ENCODE measurements around the gene GALNT1. TPM values are rescaled to one million over a fixed set of nuclear protein-coding genes. Genes with fewer than 3 reads are reported as not detected.
A peak's percentile ranks its signal among the peaks of the same experiment; 100 is the strongest.

Gene GALNT1
- total RNA-seq, 1 experiment from 2014 or later: 77.9 TPM

DNA sequence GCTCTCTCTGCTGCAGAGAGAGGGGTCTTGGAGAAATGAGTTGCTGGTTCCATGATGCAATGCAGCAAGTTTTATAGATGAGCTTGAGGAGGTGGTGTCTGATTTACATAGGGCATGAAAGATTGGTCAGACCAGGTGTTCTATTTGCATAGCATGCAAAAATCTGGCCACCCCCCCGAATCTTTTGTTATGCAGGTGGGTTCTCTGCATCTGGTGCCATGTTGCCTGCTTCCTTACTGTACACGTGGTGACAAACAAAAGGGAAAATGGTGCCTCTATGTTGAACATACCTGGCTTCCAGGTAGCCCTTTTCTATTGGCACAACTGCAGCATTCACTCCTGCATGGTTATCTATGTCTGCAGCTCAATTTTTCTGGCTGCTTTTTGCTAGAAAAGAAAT is 169.4 kb downstream of the GALNT1 start:
- H4K5ac ChIP-seq (ENCODE audit: insufficient read length, low read depth, low read length): no peak overlapping the region
- no peak overlapping the region for H3T11ph ChIP-seq (ENCODE audit: low read length)

More for the DNA sequence above, 169.4 kb downstream of the GALNT1 start:
- H3K23me2 ChIP-seq (ENCODE audit: insufficient read length, low read depth, low read length, poor library complexity, severe bottlenecking): no peaks in the 10 kb centered on the region
- H3K23ac ChIP-seq (ENCODE audit: insufficient read length, low read depth, low read length): no peak overlapping the region
- H3K79me1 ChIP-seq (ENCODE audit: insufficient read depth, low read depth, low read length, poor library complexity, severe bottlenecking): no peaks in the 10 kb centered on the region
- TF ChIP-seq, protein P1, sequence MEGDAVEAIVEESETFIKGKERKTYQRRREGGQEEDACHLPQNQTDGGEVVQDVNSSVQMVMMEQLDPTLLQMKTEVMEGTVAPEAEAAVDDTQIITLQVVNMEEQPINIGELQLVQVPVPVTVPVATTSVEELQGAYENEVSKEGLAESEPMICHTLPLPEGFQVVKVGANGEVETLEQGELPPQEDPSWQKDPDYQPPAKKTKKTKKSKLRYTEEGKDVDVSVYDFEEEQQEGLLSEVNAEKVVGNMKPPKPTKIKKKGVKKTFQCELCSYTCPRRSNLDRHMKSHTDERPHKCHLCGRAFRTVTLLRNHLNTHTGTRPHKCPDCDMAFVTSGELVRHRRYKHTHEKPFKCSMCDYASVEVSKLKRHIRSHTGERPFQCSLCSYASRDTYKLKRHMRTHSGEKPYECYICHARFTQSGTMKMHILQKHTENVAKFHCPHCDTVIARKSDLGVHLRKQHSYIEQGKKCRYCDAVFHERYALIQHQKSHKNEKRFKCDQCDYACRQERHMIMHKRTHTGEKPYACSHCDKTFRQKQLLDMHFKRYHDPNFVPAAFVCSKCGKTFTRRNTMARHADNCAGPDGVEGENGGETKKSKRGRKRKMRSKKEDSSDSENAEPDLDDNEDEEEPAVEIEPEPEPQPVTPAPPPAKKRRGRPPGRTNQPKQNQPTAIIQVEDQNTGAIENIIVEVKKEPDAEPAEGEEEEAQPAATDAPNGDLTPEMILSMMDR (conservative IDR thresholded peaks at IDR 0.05): no peak
- no CpG with 5 or more reads among the region's 2 CpGs for WGBS (ENCODE audit: extremely low coverage, insufficient read length, low lambda C conversion rate)
- H3K4me3 Mint-ChIP-seq: no peak overlapping the region
- H3K4me1 Mint-ChIP-seq: peaks cover 37 to 40% of the 10 kb centered on the region in 2 experiments
- H3K14ac ChIP-seq (ENCODE audit: insufficient read depth, low read length): no peak overlapping the region
- no peak overlapping the region for H2BK20ac ChIP-seq (ENCODE audit: low read depth, low read length, poor library complexity, severe bottlenecking)
- H2BK15ac ChIP-seq (ENCODE audit: low read depth, low read length): no peak overlapping the region
- DNase-seq: no peak
- H4K91ac ChIP-seq (ENCODE audit: insufficient read length, low read depth, low read length): no peak overlapping the region
- H3K9me3 Mint-ChIP-seq: no peaks in the 10 kb centered on the region
- no peak overlapping the region for H4K8ac ChIP-seq (replicated peaks; ENCODE audit: insufficient read length, low read depth, low read length)
- no peak overlapping the region for H2AFZ ChIP-seq (ENCODE audit: low read length)
- H3K4me1 ChIP-seq (ENCODE audit: insufficient read depth, low read length): peaks cover 10% of the 10 kb centered on the region; the same call in 1 of the 2 replicates
- no peaks in the 10 kb centered on the region for H4K20me1 ChIP-seq (ENCODE audit: control insufficient read depth, insufficient read depth, insufficient read length)
- H3K9ac ChIP-seq (ENCODE audit: extremely low read depth, insufficient read length, low read length): no peak overlapping the region
- H3K27me3 ChIP-seq (ENCODE audit: insufficient read depth, low read length): no peaks in the 10 kb centered on the region
- no peak overlapping the region for H3K27ac ChIP-seq (ENCODE audit: insufficient read length, low read depth, low read length)
- H2BK12ac ChIP-seq (ENCODE audit: insufficient read length, low read depth, low read length): no peak overlapping the region
- no peak overlapping the region for H3K27ac Mint-ChIP-seq
- H3K4me2 ChIP-seq (ENCODE audit: insufficient read depth, insufficient read length, low read length): no peak overlapping the region
- H3K27me3 Mint-ChIP-seq (ENCODE audit: low read depth): peaks cover 2% of the 10 kb centered on the region
- no peaks in the 10 kb centered on the region for H3K9me3 ChIP-seq (ENCODE audit: control insufficient read depth, low read depth, low read length)
- no peak overlapping the region for H2AK5ac ChIP-seq (ENCODE audit: insufficient read length, low read length)
- H3K4ac ChIP-seq (ENCODE audit: low read depth, low read length): no peak overlapping the region
- no peak overlapping the region for H3K56ac ChIP-seq (ENCODE audit: insufficient read length, low read depth, low read length)
- no peak overlapping the region for H3K18ac ChIP-seq (ENCODE audit: insufficient read length, low read depth, low read length)
- no peaks in the 10 kb centered on the region for H3K79me2 ChIP-seq (ENCODE audit: insufficient read depth, low read length)
- peaks cover 0 to 7% (median 0%) of the 10 kb centered on the region in 3 experiments; a peak in 2 of 7 replicates for H3K36me3 Mint-ChIP-seq (ENCODE audit: insufficient read depth in 1 of 3, low read depth in 3 of 3)
- H2BK5ac ChIP-seq (ENCODE audit: insufficient read length, low read length): no peak overlapping the region
- H2BK120ac ChIP-seq (ENCODE audit: low read depth, low read length, poor library complexity, severe bottlenecking): peak overlapping the region; percentile 17
